K562 (cell line): ENCODE data around the gene CCDC28B.

Source experiments
- BHLHE40 ChIP-seq: IDR thresholded peaks from 2 replicates; pipeline ENCODE4 v1.6.1; 2011; ENCODE audit warnings: low read length, improper control_type of control experiment
- EGR1 ChIP-seq: fragments of 450-650 bp; conservative IDR thresholded peaks from 2 replicates; pipeline ENCODE4 v1.6.1; 2017; ENCODE audit warnings: mild to moderate bottlenecking
- KLF10 ChIP-seq: fragments of 250-450 bp; sonication (Bioruptor Pico); IDR thresholded peaks from 2 replicates; pipeline ENCODE4 v1.6.1; 2021; ENCODE audit warnings: matching md5 sums
- NCOA6 ChIP-seq: fragments of 450-650 bp; IDR thresholded peaks from 2 replicates; pipeline ENCODE4 v1.6.1; 2017; ENCODE audit warnings: mild to moderate bottlenecking
- NR2C2 ChIP-seq, 2 experiments: fragments of 200-800 bp in 1 of 2; sonication (Bioruptor generic) in 1 of 2; sonication (generic) in 1 of 2; formaldehyde crosslinking in 1 of 2; IDR thresholded peaks; 2 replicates each; pipeline versions ENCODE4 v1.6.1 to v1.8.0; 2016 to 2022; ENCODE audit warnings: mild to moderate bottlenecking in 1 of 2, missing compliant biosample characterization in 1 of 2, missing genetic modification characterization in 1 of 2, missing genetic modification reagents in 1 of 2
- POU5F1 ChIP-seq: fragments of 150-350 bp; IDR thresholded peaks from 2 replicates; pipeline ENCODE4 v1.6.1; 2014; ENCODE audit warnings: borderline replicate concordance, low read length, low read depth, mild to moderate bottlenecking; ENCODE audit not compliant: partially characterized antibody
- ZNF232 ChIP-seq: sonication (generic); formaldehyde crosslinking; IDR thresholded peaks from 2 replicates; pipeline ENCODE4 v1.8.0; 2022; ENCODE audit warnings: mild to moderate bottlenecking, missing genetic modification reagents
- ZNF324 ChIP-seq: fragments of 250-450 bp; sonication (Bioruptor Pico); IDR thresholded peaks from 2 replicates; pipeline ENCODE4 v1.4.0; 2020; ENCODE audit warnings: mild to moderate bottlenecking
- ZSCAN29 ChIP-seq: fragments of 450-650 bp; IDR thresholded peaks from 2 replicates; pipeline ENCODE4 v1.6.1; 2017
- TF ChIP-seq, protein P1 (sequence below): sonication (generic); formaldehyde crosslinking; IDR thresholded peaks from 2 replicates; pipeline ENCODE4 v1.5.0; 2020; ENCODE audit warnings: missing genetic modification reagents
- TF ChIP-seq, protein P2 (sequence below): fragments of 250-450 bp; sonication (Bioruptor Pico); IDR thresholded peaks from 2 replicates; pipeline ENCODE4 v1.8.0; 2021; ENCODE audit warnings: moderate library complexity, mild to moderate bottlenecking, inconsistent platforms
- TF ChIP-seq, protein P3 (sequence below): sonication (generic); formaldehyde crosslinking; IDR thresholded peaks from 2 replicates; pipeline ENCODE4 v1.9.0; 2022; ENCODE audit warnings: mild to moderate bottlenecking, missing genetic modification reagents
- TF ChIP-seq, protein P4 (sequence below), 3 experiments: IDR thresholded peaks in 2 of 3; conservative IDR thresholded peaks in 1 of 3; 2 replicates each; pipeline ENCODE4 v1.5.1; 2011 to 2012; ENCODE audit warnings: low read length in 3 of 3, mild to moderate bottlenecking in 3 of 3, control low read depth in 2 of 3, improper control_type of control experiment in 1 of 3, inconsistent platforms in 1 of 3, low read depth in 1 of 3, mixed read lengths in 1 of 3, moderate library complexity in 1 of 3; ENCODE audit not compliant: insufficient read depth in 2 of 3

DNA sequence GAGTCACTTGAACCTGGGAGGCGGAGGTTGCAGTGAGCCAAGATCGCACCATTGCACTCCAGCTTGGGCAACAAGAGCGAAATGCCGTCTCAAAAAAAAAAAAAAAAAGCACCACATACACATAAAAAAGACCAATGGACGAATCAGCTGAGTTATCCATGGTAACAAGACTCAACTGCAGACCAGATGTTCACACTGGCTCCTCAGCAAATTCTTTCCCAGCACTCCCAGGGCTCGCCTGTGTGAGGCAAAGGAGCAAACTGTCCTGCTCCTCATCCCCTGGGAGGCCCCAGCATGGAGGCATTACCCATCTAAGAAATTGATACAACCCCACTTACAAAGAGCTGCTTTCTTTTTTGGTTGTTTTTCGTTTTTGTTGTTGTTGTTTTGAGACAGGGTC is 18.6 kb downstream of the CCDC28B start:
- TF ChIP-seq, protein P1, sequence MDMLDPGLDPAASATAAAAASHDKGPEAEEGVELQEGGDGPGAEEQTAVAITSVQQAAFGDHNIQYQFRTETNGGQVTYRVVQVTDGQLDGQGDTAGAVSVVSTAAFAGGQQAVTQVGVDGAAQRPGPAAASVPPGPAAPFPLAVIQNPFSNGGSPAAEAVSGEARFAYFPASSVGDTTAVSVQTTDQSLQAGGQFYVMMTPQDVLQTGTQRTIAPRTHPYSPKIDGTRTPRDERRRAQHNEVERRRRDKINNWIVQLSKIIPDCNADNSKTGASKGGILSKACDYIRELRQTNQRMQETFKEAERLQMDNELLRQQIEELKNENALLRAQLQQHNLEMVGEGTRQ, result no peak
- TF ChIP-seq EGR1, result no peak
- TF ChIP-seq BHLHE40, result no peak
- no peak for TF ChIP-seq ZNF232
- TF ChIP-seq, protein P2, sequence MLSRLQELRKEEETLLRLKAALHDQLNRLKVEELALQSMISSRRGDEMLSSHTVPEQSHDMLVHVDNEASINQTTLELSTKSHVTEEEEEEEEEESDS, result no peak
- TF ChIP-seq ZNF324 (CRISPR knock-in tag), result no peak
- no peak for TF ChIP-seq NCOA6
- TF ChIP-seq, protein P3, sequence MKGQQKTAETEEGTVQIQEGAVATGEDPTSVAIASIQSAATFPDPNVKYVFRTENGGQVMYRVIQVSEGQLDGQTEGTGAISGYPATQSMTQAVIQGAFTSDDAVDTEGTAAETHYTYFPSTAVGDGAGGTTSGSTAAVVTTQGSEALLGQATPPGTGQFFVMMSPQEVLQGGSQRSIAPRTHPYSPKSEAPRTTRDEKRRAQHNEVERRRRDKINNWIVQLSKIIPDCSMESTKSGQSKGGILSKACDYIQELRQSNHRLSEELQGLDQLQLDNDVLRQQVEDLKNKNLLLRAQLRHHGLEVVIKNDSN (CRISPR knock-in tag), result no peak
- no peak for TF ChIP-seq ZSCAN29
- TF ChIP-seq KLF10 (CRISPR knock-in tag), result no peak
- TF ChIP-seq, protein P4, sequence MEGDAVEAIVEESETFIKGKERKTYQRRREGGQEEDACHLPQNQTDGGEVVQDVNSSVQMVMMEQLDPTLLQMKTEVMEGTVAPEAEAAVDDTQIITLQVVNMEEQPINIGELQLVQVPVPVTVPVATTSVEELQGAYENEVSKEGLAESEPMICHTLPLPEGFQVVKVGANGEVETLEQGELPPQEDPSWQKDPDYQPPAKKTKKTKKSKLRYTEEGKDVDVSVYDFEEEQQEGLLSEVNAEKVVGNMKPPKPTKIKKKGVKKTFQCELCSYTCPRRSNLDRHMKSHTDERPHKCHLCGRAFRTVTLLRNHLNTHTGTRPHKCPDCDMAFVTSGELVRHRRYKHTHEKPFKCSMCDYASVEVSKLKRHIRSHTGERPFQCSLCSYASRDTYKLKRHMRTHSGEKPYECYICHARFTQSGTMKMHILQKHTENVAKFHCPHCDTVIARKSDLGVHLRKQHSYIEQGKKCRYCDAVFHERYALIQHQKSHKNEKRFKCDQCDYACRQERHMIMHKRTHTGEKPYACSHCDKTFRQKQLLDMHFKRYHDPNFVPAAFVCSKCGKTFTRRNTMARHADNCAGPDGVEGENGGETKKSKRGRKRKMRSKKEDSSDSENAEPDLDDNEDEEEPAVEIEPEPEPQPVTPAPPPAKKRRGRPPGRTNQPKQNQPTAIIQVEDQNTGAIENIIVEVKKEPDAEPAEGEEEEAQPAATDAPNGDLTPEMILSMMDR (IDR thresholded peaks at IDR 0.05 in 2 of 3, conservative IDR thresholded peaks at IDR 0.05 in 1 of 3; ENCODE audit: insufficient read depth in 2 of 3, low read depth in 1 of 3, low read length in 3 of 3), result no peak
- no peak for TF ChIP-seq NR2C2 (CRISPR knock-in tag; IDR thresholded peaks at IDR 0.05)
- TF ChIP-seq NR2C2 (tag; IDR thresholded peaks at IDR 0.05), result no peak
- no peak for TF ChIP-seq POU5F1
